ENCODE measurements around the gene EPB41L4B.
"Not testable (repeated sequence)": the region's sequence is repeated elsewhere in the genome, so short reads cannot be mapped to it uniquely, and the experiment has no call there.

The EPB41L4B gene

DNA sequence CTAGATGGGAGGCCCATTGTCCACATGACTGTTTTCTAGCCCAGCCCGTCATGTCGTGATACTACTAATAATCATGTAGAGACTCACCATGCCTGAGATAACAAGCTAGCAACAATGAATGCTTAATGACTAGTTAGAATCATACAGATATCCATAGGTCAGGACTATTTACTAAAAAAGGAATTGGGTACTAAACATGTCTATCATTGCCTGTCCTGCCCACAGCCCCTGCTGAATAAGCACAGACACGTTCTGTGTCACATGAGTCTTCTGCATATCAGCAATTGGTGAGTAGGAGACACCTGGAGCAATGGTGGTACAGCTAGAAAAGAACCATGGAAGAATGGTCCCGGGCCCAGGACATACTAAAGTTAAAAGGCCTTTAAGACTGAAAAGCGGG, 171.8 kb downstream of the EPB41L4B start:
- no peak overlapping the region for H3K4me3 ChIP-seq (ENCODE audit: low read depth, low read length)
- no peak for DNase-seq (ENCODE audit: low read depth)

DNA sequence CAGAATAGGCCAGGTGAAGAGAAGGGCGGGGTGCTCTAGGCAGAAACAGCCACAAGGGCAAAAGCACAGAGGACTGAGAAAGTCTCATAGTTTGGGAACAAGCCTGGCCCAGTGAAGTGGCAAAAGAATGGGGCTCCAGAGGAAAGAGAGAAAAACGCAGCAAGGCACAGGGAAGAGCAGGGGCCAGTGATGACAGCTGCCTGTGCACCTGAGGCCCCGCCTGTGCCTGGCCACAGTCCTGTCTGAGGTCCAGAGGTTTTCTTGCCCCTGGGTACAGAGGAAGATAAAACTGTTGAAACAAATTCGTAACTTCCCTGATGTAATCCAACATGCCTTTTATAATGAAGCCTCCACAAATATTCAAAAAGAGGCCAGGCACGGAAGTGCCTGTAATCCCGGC, 175.8 kb downstream of the EPB41L4B start:
- DNase-seq (ENCODE audit: low read depth): no peak

DNA sequence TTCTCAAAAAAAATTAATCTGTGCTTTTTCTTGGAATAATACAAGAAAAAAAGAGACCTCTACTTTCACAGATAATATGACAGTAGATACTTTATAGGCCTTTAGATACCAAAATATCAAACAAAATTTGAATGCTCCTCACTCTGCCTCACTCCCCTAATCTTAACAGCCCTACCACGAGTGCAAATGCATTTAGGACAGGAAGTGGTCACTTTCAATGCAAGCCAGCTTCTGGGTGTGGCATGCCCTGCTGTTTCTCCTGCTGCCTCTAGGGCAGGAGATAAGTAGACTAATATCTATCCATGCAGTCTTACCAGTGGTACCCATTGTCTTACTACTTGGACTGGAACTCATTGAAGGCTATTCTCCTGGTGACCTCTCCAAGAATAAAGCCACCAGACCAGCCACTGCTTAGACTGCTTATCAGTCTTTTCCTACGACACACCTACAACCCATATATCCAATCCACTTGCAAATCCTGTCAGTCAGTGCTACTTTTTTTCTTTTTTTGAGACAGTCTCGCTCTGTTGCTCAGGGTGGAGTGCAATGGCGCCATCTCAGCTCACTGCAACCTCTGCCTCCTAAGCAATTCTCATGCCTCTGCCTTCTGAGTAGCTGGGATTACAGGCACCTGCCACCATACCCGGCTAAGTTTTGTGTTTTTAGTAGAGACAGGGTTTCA, 176.8 kb downstream of the EPB41L4B start:
- DNase-seq (ENCODE audit: low read depth): no peak

More for the DNA sequence above, 175.8 kb downstream of the EPB41L4B start:
- no peak overlapping the region for H3K4me3 ChIP-seq (ENCODE audit: low read depth, low read length)

DNA sequence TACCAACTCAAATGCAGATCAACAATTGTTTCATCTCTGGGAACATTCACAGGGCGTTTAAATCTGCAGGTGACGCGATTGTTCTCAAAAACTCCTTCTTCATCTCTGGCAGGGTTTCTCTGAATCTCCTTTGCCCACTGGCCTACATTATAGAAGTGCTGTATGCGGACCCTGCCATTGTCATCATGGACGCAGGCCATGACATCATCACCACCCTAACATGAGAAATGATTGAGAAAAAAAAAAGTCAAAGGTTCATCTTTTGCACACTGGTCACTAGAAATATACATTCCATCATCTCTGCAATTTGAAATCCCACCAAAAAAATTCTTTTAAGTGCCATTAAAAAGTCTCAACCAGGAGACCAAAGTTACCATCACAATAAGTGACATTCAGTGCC, 179.5 kb downstream of the EPB41L4B start:
- H3K4me3 ChIP-seq (ENCODE audit: low read depth, low read length): no peak overlapping the region
- DNase-seq (ENCODE audit: low read depth): no peak

More for the DNA sequence above, 176.8 kb downstream of the EPB41L4B start:
- H3K4me3 ChIP-seq (ENCODE audit: low read depth, low read length): no peak overlapping the region

DNA sequence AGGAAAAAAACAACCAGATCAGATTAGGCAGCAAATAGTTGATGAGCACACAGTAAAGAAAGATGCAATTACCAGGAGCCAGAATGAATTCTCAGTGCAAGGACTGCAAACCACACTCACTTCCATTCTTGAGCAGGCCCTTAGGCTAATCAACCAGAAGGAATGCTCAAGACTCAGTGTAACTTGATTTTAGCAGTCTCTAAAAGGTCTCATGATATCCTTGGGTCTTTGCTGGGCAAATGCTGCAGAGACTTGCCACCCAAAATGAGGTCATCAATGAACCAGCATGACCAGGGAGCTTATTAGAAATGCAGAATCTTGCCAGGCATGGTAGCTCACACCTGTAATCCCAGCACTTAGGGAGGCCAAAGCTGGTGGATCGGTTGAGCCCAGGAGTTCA, 181.0 kb downstream of the EPB41L4B start:
- no peak overlapping the region for H3K4me3 ChIP-seq (ENCODE audit: low read depth, low read length)
- no peak for DNase-seq (ENCODE audit: low read depth)

DNA sequence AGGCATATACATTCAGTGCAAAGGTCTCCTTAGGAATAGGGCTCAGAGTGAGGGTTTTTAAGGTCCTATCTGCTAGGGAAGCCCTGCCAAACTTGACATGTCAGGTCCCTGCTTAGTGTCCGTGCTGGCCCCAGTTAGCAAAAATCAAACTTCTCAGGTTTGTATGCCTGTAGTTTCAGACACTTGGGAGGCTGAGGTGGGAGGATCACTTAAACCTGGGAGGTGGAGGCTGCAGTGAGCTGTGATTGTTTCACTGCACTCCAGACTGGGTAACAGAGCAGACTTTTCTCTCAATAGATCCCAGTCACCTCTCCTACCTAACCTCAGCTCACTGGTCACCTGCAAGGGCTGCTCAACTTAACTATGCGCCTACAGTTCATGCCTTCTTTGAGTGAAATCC, 182.4 kb downstream of the EPB41L4B start:
- DNase-seq (ENCODE audit: low read depth): no peak
- no peak overlapping the region for H3K4me3 ChIP-seq (ENCODE audit: low read depth, low read length)

DNA sequence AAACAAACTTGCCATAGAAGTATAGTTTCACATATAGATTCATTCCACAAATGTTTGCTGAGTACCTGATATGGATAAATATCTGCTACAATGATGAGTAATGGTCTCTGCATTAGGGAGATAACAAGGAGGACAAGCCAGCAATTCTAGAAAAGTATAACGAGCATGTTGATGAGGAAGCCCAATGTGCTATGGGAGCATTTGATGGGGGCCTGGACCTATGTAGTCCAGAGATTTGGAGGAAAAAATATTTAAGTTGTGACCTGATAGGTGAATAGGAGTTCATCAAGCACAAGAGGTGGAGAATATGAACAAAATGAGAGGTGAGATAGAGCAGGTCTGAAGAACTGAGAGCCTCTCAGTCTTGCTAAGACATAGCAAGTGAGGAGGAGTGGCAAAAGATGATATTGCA, 186.7 kb downstream of the EPB41L4B start:
- no peak overlapping the region for H3K4me3 ChIP-seq (ENCODE audit: low read depth, low read length)
- DNase-seq (ENCODE audit: low read depth): no peak

DNA sequence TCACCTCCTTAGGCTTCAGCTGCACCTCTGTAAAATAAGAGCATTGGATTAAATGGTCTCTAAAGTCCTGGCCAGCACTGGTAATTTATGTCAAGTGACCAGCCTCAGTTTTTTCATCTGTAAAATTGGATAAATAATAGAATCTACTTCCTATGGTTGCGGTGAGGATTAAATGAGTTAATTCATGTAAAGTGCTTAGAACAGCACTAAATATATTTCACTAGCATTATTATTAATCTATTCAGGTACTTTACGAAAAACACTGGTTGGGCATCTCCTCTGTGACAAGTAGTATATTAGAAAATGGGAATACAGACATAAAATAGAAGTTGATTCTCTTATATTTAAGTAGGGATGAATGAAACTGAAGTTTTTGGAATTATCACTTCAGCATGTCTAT, 187.3 kb downstream of the EPB41L4B start:
- DNase-seq (ENCODE audit: low read depth): no peak
- no peak overlapping the region for H3K4me3 ChIP-seq (ENCODE audit: low read depth, low read length)

DNA sequence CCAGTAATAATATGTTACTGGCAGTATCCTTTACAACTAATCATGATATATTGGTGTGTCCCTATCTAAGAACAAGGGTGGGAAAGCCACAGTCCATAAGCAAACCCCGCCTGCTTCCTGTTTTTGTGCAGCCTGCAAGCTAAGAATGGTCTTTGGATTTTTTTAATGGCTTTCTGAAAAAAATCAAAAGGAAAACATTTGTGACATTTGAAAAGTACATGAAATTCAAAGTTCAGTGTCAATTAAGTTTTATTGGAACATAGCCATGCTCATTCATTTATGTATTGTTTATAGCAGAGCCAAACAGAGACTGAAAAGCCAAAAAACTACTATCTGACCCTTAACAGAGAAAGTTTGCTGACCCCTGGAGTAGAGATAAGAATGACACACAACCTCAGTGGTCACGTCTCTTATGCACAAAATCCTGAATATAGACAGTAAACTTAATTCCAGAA, 188.3 kb downstream of the EPB41L4B start:
- DNase-seq (ENCODE audit: low read depth): no peak
- no peak overlapping the region for H3K4me3 ChIP-seq (ENCODE audit: low read depth, low read length)

DNA sequence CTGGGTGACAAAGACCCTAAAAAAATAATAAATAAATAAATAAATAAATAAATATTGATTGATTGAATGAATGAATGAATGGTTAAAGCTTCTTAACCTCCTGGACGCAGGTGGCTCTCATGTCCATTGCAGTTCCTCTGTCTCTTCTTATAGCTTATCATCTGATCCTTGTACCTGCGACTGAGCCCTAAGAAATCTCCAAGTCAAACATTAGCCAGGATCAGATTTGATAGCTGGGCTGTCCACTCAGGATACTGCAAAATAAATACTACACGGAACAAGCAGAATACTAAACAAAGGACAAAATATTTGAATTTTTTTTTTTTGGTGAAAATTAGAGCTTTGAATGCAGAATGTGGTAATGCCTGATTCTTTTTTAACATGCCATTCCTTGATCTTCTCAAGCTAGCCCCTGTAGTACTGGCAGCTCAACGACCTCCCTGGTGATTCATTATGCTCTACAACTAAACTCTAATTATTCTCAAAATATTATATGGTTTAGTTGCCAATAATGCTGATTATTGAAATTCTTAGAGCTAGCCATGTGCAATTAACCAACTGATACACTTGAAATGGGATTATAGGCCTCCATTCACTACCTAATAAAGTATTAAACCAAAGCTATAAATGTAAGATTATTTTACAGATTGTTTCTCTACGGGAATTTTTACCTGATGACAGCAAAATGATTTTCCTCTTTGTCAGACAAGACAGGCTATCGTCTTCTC, 191.2 kb downstream of the EPB41L4B start:
- no peak overlapping the region for H3K4me3 ChIP-seq (ENCODE audit: low read depth, low read length)
- DNase-seq (ENCODE audit: low read depth): no peak

DNA sequence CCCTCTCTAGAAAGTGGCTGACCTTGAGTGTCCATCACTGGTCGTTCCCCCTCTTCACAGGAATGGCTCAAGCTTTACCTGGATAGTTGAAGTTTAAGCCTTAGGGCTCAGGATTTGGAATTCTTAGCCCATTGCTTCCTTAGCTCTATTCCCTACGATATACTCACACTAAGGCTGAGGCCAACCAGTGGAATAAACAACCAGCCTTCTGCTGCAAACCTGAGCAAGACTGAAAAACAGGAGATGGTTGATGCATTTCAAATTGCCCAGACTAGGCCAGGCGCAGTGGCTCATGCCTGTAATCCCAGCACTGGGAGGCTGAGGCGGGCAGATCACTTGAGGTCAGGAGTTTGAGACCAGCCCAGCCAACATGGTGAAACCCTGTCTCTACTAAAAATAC, 194.2 kb downstream of the EPB41L4B start:
- H3K4me3 ChIP-seq (ENCODE audit: low read depth, low read length); DNase-seq (ENCODE audit: low read depth): not testable (repeated sequence)

DNA sequence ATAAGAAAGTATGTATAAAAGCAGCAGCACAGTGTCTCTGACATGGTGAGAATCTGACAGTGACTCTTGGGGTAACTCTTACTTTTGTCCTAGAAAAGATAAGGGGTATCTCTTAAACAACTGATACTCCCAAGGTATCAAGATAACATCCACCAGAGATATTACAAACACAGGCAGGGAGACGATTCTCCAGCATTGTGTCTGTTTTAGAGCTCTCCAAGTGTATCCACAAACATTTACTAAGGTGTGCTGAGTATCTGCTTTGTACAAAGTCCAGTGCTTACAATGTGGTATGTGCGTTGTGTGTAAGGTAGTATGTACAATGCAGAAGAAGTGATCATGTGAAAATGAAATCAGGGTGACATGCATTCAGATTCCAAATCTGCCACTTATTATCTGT, 196.7 kb downstream of the EPB41L4B start:
- no peak for DNase-seq (ENCODE audit: low read depth)
- H3K4me3 ChIP-seq (ENCODE audit: low read depth, low read length): no peak overlapping the region

DNA sequence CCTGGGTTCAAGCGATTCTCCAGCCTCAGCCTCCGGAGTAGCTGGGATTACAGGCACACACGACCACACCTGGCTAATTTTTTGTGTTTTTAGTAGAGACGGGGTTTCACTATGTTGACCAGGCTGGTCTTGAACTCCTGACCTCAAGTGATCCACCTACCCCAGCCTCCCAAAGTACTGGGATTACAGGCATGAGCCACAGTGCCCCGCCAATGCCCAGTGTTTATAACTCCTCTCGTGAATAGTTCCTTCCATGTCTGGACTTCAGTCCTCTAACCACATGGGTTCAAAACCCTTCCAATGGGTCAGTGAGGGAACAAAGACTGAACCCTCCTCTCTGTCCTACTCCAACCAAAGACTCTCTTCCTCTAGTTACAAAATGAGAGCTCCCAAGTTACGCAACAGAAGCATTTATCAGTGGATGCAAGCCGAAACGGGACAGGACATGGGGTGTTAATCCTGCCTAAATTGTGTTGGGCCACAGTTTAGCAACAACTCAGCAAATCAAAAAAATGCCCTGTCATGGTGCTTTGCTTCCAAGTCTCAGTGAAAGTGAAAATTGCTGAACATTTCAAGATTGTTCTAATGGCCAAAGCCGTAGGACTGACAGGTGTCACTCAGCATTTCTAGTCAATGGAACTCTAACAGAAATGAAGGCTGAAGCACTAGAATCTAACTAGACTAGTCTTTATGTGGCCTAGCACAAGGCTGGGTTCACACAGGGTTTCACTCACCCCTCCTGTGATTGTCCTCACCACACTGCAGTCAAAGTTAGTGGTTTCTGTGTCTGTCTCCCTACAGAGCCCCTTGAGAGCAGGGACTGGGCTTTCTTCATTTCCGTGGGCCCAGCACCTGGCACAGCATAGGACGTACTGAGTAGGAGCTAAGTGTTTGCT, 197.9 kb downstream of the EPB41L4B start:
- DNase-seq (ENCODE audit: low read depth): no peak

More for the DNA sequence above, 197.9 kb downstream of the EPB41L4B start:
- no peak overlapping the region for H3K4me3 ChIP-seq (ENCODE audit: low read depth, low read length)
